Stomach (tissue), 9 donors: Measurements from ENCODE around the gene COL18A1. TPM values are rescaled to one million over a fixed set of nuclear protein-coding genes. Genes with fewer than 3 reads are reported as not detected.
A peak's percentile ranks its signal among the peaks of the same experiment; 100 is the strongest.

Experiments
- DNase-seq, 2 donors: peaks; one replicate each; pipeline versions ENCODE4 v3.0.0 to v3.0.0-alpha.2; 2013 to 2019
- H3K27ac ChIP-seq, 5 donors: fragments of 200-600 bp in 4 of 5; sonication (generic) in 4 of 5; one replicate each; pipeline ENCODE4 v1.5.1; 2013 to 2019; ENCODE audit warnings: mild to moderate bottlenecking in 1 of 5, moderate library complexity in 1 of 5
- H3K27me3 ChIP-seq, 3 donors: fragments of 200-600 bp; sonication (generic); one replicate each; pipeline ENCODE4 v1.5.1; 2017 to 2019; ENCODE audit warnings: mixed run types in 1 of 3
- H3K36me3 ChIP-seq, 4 donors: fragments of 200-600 bp; sonication (generic); 1 replicate in 3 of 4; 2 replicates in 1 of 4; pipeline ENCODE4 v1.5.1; 2016 to 2019
- H3K4me1 ChIP-seq, 4 donors: fragments of 200-600 bp; sonication (generic); one replicate each; pipeline ENCODE4 v1.5.1; 2016 to 2019
- H3K4me3 ChIP-seq, 4 donors: fragments of 200-600 bp; sonication (generic) in 3 of 4; one replicate each; pipeline ENCODE4 v1.5.1; 2016 to 2019; ENCODE audit warnings: mild to moderate bottlenecking in 1 of 4
- H3K9me3 ChIP-seq, 4 donors: fragments of 200-600 bp; sonication (generic); one replicate each; pipeline ENCODE4 v1.5.1; 2016 to 2019
- CTCF ChIP-seq, 7 experiments: fragments of 450-650 bp in 4 of 7; fragments of 200-600 bp in 3 of 7; sonication (generic) in 3 of 7; IDR thresholded peaks; one replicate each; pipeline ENCODE4 v1.5.1; 2016 to 2019; ENCODE audit warnings: antibody characterized with exemption in 7 of 7, control low read depth in 2 of 7, mild to moderate bottlenecking in 1 of 7
- EP300 ChIP-seq: sonication (generic); formaldehyde crosslinking; IDR thresholded peaks from one replicate; pipeline ENCODE4 v1.6.1; 2017; ENCODE audit warnings: antibody characterized with exemption
- POLR2A ChIP-seq, 4 donors: fragments of 450-650 bp; IDR thresholded peaks; one replicate each; pipeline ENCODE4 v1.6.1; 2016; ENCODE audit warnings: antibody characterized with exemption in 4 of 4, control low read depth in 2 of 4, mild to moderate bottlenecking in 1 of 4, moderate library complexity in 1 of 4
- POLR2AphosphoS5 ChIP-seq, 3 donors: sonication (generic); formaldehyde crosslinking; IDR thresholded peaks; one replicate each; pipeline ENCODE4 v1.6.1; 2016; ENCODE audit warnings: antibody characterized with exemption in 3 of 3
- WGBS, 5 donors: extraction: QIAGEN DNeasy Blood & Tissue Kit in 3 of 5; methylation state at CpG; one replicate each; pipeline versions ENCODE4 v1.1.5 to v1.1.7; 2013 to 2018; 5-methylcytosine and 5-hydroxymethylcytosine counted together
- intact Hi-C: fragments of 100-400 bp; cut with DNase I; formaldehyde crosslinking; loops from one replicate; pipeline ENCODE4 v1.15.1; 2023; ENCODE audit warnings: low total_unique reads
- polyA plus RNA-seq, 3 donors: library from polyadenylated mRNA; stranded (reverse); fragments of 200-250 nt; gene quantifications; one replicate each; pipeline ENCODE4 v1.2.3, GENCODE V29; 2013
- total RNA-seq, 5 donors: library from RNA; depleted of rRNA; stranded (reverse); fragments of >200 nt; gene quantifications; one replicate each; pipeline versions ENCODE4 v1.1.0 to v1.2.3, GENCODE V29; 2014 to 2016
- donor health status: healthy with polysubstance abuse.
- donor health status: Bipolar disorder and iron deficiency.
- donor health status: healthy.

COL18A1 gene
- total and polyA plus RNA-seq, 8 donors, result 19.8 to 212 (median 34.6) TPM

GRCh38 chr21:45504516-45505415 lies 99.8 kb downstream of the COL18A1 start:
- Histone ChIP-seq H3K4me3 (no peak overlapping the region), H3K4me1 (peaks cover 0 to 17% (median 6%) of the 10 kb centered on the region in 4 donors), H3K27me3 (no peaks in the 10 kb centered on the region), H3K27ac (no peak overlapping the region), H3K9me3 (no peaks in the 10 kb centered on the region), H3K36me3 (peaks cover 0 to 32% (median 11%) of the 10 kb centered on the region in 4 donors)
- 67 to 81% (median 79%) methylated on average over 16 to 41 of the region's 41 CpGs for WGBS, 5 donors
- DNase-seq, result no peak
- intact Hi-C loops, result no loop called here
- TF ChIP-seq POLR2AphosphoS5 (IDR thresholded peaks at IDR 0.05) (no peak), CTCF (IDR thresholded peaks at IDR 0.05) (no peak), EP300 (no peak), POLR2A (IDR thresholded peaks at IDR 0.05) (no peak)

DNA sequence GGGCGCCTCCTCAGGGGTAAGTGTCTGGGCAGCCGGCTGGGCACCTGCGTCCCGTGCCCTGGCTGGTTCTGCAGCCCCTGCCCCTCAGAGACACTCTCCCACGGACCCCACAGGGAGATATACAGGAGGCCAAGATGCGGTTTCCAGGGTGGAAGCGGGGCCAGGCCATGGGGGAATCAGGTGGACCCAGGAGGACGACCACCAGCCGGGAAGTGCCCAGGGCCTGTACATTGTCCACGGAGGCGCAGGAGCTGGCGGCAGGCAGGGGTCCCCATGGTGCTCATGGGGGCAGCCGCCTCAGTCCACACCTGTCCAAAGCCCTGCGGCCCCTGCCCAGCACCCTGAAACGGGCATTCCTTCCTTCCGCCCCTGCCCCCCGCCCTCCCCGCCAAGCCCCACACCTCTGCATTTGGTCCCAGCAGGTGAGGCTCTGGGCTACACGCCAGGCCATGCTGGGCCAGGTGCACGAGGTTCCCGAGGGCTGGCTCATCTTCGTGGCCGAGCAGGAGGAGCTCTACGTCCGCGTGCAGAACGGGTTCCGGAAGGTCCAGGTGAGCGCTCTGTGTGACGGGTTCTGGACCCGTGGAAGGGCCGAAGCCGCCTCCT lies 100.6 kb downstream of the COL18A1 start:
- H3K36me3 ChIP-seq, result peaks cover 0 to 39% (median 18%) of the 10 kb centered on the region in 4 donors
- H3K9me3 ChIP-seq, result no peaks in the 10 kb centered on the region
- 43 to 71% (median 58%) methylated on average over 22 to 33 of the region's 33 CpGs for WGBS, 5 donors
- no peaks in the 10 kb centered on the region for H3K27me3 ChIP-seq
- no peak overlapping the region for H3K4me3 ChIP-seq
- intact Hi-C loops, result no loop called here
- peaks cover 0 to 17% (median 6%) of the 10 kb centered on the region in 4 donors for H3K4me1 ChIP-seq
- TF ChIP-seq POLR2AphosphoS5 (IDR thresholded peaks at IDR 0.05) (no peak), EP300 (no peak), POLR2A (IDR thresholded peaks at IDR 0.05) (no peak), CTCF (IDR thresholded peaks at IDR 0.05) (no peak)
- H3K27ac ChIP-seq, result no peak overlapping the region
- peak in 1 of 2 donors; percentile 87 for DNase-seq

DNA sequence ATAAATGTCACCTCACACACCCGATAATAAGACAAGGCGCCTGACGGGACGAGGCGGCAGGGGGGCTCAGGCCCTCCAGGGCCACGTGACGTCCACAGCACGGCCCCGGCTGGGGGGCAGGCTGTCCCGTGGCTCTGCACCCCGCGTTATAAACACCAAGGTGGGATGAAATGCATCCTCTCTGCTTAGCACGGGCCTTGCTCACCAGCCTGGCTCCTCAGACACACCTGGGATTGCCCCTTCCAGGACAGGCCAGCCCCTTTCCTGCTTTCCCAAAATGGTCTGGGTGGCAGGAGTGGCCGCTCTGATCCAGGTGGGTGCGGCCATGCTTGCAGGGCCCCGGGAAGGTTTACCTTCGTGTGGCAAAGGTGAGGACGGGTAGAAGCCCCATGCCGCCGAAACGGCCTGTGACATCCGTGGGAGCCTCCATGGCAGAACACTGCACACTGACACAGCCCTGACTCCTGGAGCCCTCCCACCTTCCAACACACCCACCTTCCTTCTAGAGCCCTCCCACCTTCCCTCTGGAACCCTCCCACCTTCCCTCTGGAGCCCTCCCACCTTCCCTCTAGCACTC lies 101.4 kb downstream of the COL18A1 start:
- Histone ChIP-seq H3K27me3 (no peaks in the 10 kb centered on the region), H3K9me3 (no peaks in the 10 kb centered on the region), H3K4me3 (no peak overlapping the region), H3K4me1 (peaks cover 0 to 17% (median 8%) of the 10 kb centered on the region in 4 donors), H3K36me3 (peaks cover 0 to 44% (median 20%) of the 10 kb centered on the region in 4 donors), H3K27ac (peak overlapping the region in 2 of 5 donors; percentile 11 to 49)
- intact Hi-C loops, result no loop called here
- no peak for TF ChIP-seq CTCF (IDR thresholded peaks at IDR 0.05)
- TF ChIP-seq EP300, result no peak
- no peak for TF ChIP-seq POLR2AphosphoS5 (IDR thresholded peaks at IDR 0.05)
- DNase-seq, result no peak
- 46 to 72% (median 66%) methylated on average over 19 to 22 of the region's 22 CpGs for WGBS, 5 donors

DNA sequence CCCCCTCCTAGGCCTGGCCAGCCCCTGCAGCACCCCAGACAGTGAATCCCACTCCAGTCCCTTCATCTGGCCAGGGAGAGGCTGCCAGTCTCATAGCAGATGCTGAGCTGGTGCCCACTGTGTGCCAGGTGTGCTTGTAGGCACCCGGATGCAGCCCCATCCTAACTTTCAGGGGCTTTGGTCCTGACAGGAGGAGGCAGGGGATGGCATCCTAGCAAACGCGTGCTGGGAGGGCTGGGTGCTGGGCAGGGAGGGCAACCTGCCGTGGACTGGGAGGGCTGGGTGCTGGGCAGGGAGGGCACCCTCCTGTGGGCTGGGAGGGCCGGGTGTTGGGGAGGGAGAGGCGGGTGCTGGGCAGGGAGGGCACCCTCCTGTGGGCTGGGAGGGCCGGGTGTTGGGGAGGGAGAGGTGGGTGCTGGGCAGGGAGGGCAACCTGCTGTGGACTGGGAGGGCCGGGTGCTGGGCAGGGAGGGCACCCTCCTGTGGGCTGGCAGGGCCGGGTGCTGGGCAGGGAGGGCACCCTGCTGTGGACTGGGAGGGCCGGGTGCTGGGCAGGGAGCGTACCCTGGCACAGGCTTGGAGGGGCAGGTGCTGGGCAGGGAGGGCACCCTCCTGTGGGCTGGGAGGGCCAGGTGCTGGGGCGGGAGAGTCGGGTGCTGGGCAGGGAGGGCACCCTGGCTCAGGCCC lies 102.0 kb downstream of the COL18A1 start:
- Histone ChIP-seq H3K9me3 (no peaks in the 10 kb centered on the region), H3K27ac (peak overlapping the region in 2 of 5 donors; percentile 11 to 49), H3K4me1 (peaks cover 3 to 23% (median 14%) of the 10 kb centered on the region in 4 donors), H3K36me3 (peaks cover 0 to 51% (median 26%) of the 10 kb centered on the region in 4 donors), H3K27me3 (no peaks in the 10 kb centered on the region), H3K4me3 (no peak overlapping the region)
- 20 to 64% (median 39%) methylated on average over 3 to 12 of the region's 13 CpGs for WGBS, 5 donors
- intact Hi-C loops, result no loop called here
- no peak for DNase-seq
- TF ChIP-seq CTCF (IDR thresholded peaks at IDR 0.05) (no peak), POLR2A (IDR thresholded peaks at IDR 0.05) (no peak), POLR2AphosphoS5 (IDR thresholded peaks at IDR 0.05) (no peak), EP300 (no peak)
